Right lung (tissue), 5 donors: ENCODE data around the gene TNFRSF1A. TPM values are rescaled to one million over a fixed set of nuclear protein-coding genes. Genes with fewer than 3 reads are reported as not detected.
"Not testable (repeated sequence)": the region's sequence is repeated elsewhere in the genome, so short reads cannot be mapped to it uniquely, and the experiment has no call there.

ENCODE experiments used
- DNase-seq, 2 donors: peaks; one replicate each; pipeline ENCODE4 v3.0.0-alpha.2; 2013
- polyA plus RNA-seq, 5 donors: library from polyadenylated mRNA; unstranded; fragments of 120-200 nt; gene quantifications; one replicate each; pipeline versions ENCODE4 v1.2.1 to v1.2.3, GENCODE V29; 2013; ENCODE audit warnings: inconsistent platforms in 1 of 5, low replicate concordance in 1 of 5; ENCODE audit not compliant: insufficient read length in 5 of 5, insufficient read depth in 1 of 5

Gene TNFRSF1A
- polyA plus RNA-seq, 5 donors: 115 to 142 (median 133) TPM

DNA sequence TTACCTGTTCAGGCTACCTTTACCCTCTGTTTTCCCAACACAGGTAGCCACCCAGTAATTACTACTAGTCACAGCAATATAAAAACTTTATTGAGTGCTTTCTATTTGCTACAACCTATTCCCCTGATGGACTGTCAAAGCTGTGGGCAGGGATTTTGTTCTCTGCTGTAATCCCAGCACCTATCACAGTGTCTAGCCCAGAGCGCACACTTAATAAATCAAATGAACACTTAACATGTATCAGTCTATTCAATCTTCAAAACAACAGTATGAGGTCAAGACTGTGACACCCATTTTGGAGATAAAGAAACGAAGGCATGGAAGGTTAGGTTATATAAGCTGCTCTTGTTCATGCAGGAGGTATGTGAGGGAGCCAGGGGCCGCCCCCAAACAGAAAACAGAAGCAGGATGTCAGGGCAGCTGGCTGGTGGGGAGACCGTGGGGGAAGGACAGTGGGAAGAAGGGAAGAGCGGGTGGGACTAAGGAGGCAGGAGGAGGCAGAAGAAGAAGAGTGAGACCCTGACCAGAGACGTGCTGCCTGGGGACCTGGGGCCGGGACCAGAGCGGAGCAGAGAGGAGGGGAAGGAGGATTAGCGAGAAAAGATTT lies 1.7 kb downstream of the TNFRSF1A start:
- peak in 1 of 2 donors; percentile 36 for DNase-seq

DNA sequence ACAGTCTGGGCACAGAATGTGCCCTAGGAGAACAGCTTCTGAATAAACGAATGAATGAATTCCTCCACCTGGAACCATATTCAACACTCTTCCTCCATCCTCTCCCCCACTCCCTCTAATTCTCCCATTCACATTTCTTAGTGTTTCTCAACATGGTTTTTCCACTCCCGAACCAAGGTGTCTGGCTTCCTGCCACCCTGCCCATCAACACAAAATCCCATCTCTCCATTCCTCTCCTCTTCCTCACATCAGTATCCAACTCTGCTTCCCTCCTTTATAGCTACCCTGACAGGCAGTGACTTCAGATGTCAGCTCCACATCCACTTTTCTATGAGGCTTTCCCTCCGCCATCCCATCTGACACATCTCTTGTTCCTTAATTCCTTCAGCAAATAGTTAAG lies 2.9 kb downstream of the TNFRSF1A start:
- DNase-seq: no peak

DNA sequence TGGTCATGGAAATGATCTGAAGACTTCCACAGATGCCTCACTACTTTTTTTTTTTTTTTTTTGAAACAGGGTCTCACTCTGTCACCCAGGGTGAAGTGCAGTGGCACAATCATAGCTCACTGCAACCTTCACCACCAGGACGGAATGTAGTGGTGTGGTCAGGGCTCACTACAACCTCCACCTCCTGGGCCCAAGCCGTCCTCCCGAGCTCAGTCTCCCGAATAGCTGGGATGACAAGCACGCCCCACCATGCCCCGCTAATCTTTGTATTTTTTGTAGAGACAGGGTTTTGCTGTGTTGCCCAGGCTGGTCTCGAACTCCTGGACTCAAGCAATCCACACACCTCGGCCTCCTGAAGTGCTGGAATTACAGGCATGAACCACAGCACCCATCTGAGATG lies 3.3 kb downstream of the TNFRSF1A start:
- DNase-seq: not testable (repeated sequence)

DNA sequence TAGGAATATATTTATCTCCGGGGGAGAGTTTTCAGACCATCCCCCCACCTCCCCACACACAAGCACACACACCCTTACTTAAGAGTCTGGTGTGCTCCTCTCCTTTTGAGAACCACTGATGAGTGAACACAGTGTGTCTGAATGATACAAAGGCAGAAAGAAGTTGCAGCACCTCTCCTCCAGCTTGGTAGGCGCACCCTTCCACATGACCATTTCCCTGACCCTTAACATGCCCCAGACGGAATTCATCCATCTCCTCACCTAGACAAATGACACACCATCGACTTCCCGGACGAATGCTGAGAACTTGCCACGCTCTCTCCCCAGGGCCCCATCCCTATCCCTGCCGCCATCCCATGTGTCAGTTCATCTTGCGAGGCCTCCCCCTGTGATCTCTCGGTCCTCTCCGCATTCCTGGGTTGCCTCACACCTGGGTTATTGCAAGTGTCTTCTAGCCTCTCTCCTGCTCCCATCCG lies 3.9 kb downstream of the TNFRSF1A start:
- DNase-seq: no peak

DNA sequence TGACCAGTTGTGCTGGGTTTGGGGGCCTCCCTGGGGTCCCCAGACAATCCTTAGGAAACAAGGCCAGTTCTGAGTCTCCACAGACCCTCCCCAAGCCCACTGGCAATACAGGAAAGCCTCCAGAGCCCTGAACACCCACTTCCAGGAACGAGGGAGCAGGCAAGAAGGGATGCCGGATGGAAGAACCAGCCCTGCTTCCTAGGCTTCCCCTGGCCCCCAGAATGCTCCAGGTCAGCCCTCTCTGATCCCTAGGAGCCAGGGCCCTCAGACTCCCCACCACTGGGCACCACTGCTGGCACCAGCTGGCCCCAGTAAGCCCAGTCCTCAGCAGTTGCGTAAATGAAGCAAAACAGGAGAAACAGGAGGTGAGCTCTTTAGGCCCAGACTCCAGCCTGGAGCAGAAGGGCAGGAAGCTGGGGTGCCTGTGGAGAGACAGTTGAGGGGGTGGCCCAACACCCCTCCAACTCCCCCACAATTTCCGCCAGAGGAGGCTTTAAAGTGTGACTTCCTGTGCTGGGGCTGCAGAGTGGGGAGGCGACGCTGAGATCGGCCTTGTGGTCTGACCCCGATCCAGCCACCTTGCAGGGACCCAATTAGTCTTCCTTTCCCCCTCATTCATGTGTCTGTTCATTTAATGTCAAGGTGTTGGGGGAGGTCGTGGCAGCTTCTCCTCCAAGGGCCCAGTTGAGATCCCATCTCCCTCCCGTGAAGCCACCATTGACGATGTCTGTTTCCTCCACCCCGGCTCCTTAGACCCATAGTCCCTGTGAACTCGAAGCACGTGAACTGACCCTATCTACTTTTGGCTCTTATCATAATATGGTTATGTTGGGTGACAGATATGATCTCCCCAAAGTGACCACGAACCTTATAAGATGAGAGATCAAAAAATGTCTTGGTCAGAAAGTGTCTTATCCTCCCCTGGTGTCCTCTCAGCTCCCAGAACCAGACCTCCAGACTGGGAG lies 4.7 kb downstream of the TNFRSF1A start:
- DNase-seq: no peak

DNA sequence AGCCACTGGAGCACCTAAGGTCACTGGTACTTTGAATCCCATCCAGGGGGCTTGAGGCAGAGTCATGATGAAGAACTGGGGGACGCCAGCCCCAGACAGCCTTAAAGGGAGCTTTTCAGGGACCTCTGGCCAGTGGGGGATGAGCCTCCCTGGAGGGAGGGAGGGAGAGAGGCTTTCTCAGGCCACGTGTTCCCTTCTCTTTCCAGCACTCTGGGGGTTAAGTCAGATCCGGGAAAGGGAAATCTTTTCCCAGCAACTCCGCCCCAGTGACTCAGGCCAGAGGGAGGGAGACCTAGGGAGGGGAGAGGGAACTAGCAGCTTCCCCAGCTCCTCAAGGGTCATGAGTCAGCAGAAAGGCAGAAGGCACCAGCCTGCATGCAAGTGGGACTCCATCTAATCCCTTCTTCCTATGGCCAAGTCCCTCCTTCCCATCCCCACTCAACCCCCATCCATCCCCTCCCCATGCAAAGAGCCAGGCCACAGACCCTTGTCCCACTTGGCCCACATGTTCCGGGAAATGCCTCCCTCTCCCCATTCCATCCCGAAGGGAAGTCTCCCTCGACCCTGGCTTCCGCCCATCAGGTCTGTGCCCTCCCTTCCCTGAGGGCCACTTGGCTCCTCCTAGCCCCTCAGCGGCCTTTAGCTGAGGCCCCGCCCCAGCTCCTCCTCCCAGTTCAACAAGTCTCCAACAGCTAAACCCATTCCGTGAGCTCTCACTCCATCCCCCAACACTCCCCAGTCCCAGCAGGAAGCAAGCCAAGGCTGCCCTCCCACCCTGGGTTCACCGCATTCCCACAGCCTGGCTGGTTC lies 5.6 kb downstream of the TNFRSF1A start:
- DNase-seq: peak; percentile 98 to 99

DNA sequence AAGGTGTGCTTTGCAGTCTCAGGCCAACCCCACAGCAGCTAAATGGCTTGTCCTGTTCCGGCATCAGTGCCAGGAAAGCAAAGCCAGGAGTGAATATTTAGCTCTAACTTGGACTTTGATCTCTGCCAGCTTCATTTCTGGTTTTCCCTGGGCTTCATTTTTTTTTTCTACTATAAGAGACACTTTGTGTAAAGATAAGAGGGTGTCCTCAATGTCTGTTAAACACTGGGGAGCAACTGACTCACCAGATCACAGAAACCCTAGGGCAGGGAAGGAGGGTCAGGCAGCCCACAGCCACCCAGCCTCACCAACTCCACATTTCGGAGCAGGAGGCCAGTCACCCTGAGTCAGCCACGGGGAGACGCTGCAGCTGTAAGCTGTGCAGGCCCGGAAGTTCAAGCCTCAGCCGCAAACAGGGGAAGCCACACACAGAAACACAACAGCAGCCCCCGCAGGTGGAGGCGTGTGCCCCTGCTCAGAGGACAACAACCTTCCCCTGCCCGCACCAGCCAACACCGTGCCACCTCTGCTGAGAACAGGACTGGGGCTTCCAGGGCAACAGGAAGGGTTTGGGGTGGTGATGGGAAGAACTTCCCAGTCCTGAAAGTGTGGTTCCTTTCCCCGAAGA lies 6.3 kb downstream of the TNFRSF1A start:
- DNase-seq: no peak

DNA sequence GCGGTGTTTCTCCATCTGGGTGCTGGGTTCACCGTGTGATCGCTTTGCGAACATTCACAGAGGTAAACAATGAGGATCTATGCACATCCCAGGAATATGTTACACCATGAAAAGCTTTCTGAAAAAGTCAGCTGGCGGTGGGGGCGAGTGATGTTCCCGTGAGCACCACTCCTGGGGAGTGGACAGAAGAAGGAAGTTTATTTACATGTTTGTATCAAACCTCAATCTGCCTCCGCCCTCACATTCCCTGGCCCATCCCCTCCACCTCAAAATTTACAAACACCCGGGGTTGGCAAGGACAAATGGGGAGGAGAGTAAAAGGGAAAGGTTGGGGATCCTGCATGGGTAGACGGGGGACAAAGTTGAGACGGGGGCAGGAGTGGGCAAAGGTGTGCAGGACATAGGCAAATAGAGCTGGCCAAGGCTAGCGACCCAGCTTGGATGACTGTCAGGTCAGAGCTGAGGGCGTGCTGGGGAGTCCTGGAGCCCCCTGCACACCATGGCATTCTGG lies 6.9 kb downstream of the TNFRSF1A start:
- DNase-seq: no peak

DNA sequence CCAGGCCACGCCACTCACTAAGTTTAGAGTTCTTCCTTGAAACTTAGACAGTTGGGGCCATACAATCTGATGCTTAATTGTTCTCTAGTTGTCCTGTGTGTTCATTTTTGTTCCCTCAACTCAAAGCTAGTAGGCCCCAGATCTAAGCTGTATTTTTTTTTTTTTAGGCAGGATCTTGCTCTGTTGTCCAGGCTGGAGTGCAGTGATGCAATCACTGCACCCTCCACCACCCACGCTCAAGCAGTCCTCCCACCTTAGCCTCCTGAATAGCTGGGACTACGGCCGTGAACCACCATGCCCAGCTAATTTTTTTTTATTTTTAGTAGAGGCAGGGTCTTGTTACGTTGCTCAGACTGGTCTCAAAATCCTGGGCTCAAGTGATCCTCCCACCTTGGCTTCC lies 7.5 kb downstream of the TNFRSF1A start:
- no peak for DNase-seq

DNA sequence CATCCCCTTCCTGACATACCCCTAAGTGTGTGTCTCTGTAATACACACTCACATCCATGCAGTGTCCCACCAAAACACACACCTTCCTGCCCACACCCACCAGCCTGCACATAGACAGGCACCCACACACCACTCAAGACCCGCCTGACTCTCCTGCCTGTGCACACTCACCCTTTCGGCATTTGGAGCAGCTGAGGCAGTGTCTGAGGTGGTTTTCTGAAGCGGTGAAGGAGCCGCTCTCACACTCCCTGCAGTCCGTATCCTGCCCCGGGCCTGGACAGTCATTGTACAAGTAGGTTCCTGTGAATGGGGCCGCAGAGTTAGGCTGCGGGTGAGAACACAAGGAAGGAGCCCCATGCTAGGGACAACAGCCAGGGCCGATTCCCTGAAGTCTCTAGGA lies 8.3 kb downstream of the TNFRSF1A start:
- no peak for DNase-seq

DNA sequence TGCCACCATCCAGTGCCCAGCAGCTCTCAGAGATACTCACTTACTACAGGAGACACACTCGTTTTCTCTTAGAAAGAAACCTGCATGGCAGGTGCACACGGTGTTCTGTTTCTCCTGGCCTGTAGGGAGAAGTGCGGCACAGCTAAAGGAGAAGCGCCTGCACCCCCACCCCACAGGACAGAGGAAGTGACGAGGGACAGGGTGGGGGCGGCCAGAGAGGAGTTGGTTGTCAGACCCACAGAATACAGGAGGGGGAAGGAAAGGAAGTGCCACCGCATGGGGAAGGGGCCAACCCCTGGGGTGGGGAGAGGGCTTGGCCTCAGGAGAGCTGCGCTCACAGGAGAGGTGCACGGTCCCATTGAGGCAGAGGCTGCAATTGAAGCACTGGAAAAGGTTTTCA lies 8.8 kb downstream of the TNFRSF1A start:
- no peak for DNase-seq

DNA sequence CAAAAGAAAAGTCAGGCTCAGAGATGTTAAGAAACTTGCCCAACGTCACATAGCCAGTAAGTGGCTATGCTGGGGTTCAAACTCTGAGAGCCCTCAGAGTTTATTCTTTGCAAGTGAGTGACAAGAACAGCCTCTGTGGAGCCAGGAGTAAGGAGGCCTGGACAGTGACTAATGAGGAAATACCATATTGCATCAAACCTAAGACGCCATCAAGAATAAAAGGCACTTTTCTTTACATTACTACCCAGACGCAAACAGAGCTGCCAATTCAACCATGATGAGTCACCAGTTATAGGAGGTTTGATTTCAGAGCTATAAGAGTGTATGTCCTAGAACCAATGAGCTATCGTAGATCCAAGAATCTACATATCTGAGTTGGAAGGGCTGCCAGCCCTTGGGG lies 9.4 kb downstream of the TNFRSF1A start:
- DNase-seq: no peak

DNA sequence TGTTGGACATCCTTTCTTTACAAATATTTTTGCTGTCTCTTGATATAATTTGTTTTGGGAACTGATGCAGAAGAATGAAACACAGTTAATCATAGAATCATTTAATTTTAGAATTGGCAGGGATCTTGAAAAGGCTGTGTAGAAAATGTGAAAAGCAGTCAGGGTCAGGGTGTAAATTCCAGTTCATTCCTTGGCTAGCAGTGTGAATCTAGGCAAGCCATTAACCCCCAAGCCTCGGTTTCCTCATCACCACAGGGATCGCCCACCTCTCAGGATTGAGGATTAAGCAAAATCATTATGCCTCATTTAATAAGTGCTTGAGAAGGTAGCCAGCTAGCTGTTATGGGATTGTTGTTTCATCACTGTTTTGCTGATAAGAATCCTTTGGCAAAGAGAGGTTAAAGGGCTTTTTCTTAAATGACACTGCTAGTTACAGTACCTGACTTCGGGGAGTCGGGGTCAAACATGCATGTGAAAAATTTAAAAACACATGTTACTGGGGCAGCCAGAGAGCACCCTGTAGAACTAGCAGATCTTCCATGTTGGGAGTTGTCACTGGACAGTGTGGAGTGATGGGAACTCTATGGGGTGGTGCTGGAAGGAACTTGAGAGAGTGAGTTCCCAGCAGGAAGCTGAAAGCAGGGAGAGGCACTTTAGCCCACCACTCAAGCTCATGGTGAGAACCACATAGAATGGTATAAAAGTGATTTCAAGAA lies 10.7 kb downstream of the TNFRSF1A start:
- no peak for DNase-seq

DNA sequence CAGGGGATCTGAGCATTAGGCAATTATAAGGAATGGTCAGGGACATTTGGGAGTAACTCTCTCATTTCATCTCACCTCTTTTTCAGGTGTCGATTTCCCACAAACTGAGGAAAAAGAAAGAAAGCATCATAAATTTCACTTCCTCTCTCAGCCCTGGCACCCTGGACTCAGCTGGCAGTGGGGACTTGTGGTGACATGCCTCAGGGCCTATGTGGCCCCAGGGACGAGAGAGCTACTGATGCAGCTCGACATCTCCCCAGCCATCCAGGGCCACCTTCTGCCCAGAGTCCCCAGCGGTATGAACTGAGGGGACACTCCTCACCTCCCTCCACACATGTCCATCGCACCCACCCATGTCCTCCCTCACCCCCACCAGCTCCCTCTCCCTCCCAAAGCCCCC lies 11.7 kb downstream of the TNFRSF1A start:
- no peak for DNase-seq

DNA sequence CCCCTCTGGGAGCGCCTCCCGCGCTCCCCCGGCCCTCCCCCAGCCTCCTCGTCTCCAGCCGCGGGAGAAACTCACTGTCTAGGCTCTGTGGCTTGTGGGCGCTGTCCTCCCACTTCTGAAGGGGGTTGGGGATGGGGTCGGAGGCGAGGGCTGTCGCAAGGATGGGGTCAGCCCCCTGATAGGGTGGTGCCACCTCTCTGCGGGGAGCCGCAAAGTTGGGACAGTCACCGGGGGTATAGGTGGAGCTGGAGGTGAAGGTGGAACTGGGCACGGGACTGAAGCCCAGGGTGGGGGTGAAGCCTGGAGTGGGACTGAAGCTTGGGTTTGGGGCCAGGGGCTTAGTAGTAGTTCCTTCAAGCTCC lies 12.2 kb downstream of the TNFRSF1A start:
- DNase-seq: no peak

DNA sequence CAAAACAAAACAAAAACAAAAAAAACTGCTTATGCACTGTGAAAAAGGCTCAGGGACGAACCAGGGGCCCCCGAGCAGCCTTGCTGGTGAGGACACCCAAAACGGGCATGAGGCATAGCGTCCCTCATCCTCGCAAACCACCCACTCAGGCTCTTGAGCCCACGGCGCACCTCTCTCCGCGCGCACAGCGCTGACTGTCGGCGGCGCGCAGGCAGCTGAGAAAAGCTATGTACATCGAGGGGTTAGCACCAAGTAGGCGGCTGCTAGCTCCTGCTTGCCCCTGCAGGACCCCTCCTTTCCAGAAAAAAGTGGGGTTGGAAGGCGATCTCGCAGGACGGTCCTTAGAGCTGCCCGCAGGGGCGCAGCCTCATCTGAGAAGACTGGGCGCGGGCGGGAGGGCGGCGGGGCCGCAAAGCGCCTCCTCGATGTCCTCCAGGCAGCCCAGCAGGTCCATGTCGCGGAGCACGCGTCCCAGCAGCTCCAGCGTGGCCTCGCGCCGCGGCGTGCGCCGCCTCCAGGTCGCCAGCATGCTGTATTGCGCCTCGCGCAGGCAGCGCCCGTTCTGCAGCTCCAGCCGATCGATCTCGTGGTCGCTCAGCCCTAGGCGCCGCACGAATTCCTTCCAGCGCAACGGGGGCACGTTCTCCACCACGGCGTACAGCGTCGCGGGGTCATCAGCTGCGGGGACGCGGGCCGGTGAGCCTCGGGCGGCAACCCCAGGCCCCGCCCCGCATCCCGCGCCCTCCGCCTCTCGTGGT lies 12.8 kb downstream of the TNFRSF1A start:
- DNase-seq: no peak

DNA sequence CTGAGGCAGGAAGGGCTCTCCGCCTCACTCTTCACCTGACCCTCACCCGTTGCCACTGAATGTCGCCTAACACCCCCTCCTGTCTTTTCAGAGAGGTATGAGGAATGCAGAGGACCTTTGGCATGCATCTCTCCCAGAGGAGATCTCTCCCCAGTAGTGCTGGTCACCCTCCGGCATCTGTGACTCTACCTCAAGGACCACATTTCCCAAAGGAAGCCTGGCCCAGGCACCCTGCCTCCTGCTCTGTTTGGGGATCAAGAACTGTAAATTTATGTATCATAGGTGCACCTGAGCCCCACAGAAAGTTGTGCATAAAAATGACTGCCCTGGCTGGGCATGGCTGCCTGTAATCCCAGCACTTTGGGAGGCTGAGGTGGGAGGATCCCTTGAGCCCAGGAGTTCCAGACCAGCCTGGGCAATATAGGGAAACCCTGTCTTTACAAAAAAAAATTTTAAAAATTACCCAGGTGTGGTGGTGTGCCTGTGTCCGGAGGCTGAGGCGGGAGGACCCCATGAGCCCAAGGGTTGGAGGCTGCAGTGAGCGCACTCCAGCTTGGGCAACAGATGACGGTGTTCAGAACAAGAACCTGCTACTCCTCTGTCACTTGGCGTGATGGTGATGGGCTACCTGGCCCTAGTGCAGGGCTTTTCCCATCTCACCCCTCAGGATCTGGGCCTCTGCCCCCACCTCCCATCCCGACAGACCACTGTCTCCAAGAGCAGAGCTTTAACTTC lies 13.7 kb downstream of the TNFRSF1A start:
- DNase-seq: no peak

DNA sequence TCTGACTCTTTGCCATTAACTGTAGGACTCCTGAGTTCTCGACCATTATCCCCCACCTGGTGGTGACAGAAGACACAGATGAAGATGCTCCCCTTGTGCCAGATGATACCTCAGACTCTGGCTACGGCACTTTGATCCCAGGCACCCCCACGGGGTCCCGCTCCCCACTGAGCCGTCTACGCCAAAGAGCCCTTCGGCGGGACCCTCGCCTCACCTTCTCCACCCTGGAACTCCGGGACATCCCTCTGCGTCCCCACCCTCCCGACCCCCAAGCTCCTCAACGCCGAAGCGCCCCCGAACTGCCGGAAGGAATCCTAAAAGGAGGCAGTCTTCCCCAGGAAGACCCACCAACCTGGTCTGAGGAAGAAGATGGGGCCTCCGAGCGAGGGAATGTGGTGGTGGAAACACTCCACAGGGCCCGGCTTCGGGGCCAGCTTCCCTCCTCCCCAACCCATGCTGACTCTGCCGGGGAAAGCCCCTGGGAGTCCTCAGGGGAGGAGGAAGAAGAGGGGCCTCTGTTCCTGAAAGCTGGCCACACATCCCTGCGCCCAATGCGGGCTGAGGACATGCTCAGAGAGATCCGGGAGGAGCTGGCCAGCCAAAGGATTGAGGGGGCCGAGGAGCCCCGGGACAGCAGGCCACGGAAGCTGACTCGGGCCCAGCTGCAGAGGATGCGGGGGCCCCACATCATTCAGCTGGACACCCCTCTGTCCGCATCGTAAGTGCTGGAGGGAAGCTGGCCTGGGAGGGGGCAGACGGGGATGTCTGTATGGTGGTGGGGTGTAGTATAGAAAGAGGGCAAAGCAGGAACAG lies 14.4 kb downstream of the TNFRSF1A start:
- no peak for DNase-seq
